HT1080 (cell line): ENCODE data around the gene CHD5. TPM values are rescaled to one million over a fixed set of nuclear protein-coding genes. Genes with fewer than 3 reads are reported as not detected.

ENCODE experiments used
- DNase-seq: peaks from one replicate; pipeline ENCODE4 v3.0.0-alpha.2; 2015; ENCODE audit warnings: low read depth
- total RNA-seq: library from RNA; depleted of rRNA; stranded (reverse); fragments of >200 nt; shearing (Covaris generic); gene quantifications from 2 replicates; pipeline ENCODE4 v1.2.3, GENCODE V29; 2014

Gene CHD5
- total RNA-seq, 1 experiment from 2014 or later, result not detected

GRCh38 chr1:6174621-6175410 is 5.3 kb downstream of the CHD5 start:
- DNase-seq, result no peak

- no peak for DNase-seq
Observed at GRCh38 chr1:6172549-6172948, 7.6 kb downstream of the CHD5 start.

DNA sequence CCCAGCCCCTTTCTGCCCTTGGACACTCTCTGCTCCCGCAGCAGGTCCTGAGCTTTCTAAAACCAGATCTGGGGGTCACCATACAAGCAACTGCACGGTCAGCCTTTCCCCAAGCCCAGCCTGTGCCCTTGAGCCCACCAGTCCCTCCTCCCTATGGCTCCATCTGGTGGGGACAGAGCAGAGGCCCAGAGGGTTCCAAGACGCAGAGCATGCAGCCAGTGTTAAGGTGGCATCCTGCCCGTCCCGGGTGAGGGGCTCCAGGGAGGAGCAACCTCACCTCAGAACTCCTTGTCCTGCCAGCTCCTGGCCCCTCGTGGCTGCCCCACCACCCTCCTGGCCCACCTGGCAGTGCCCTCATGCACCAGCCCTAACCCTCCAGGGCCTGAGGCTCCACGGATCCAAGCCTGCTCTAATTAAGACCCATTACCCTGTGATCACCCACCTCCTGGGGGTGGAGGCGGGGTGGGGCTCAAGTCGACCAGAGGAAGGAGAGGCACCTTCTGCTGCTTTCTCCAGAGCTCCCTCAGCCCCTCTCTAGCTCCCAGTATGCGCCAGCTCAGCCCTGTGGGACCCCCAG is 8.5 kb downstream of the CHD5 start:
- DNase-seq, result no peak

- DNase-seq, result no peak
Observed at GRCh38 chr1:6170742-6171201, 9.3 kb downstream of the CHD5 start.

GRCh38 chr1:6170116-6170741 is 9.9 kb downstream of the CHD5 start:
- no peak for DNase-seq

DNA sequence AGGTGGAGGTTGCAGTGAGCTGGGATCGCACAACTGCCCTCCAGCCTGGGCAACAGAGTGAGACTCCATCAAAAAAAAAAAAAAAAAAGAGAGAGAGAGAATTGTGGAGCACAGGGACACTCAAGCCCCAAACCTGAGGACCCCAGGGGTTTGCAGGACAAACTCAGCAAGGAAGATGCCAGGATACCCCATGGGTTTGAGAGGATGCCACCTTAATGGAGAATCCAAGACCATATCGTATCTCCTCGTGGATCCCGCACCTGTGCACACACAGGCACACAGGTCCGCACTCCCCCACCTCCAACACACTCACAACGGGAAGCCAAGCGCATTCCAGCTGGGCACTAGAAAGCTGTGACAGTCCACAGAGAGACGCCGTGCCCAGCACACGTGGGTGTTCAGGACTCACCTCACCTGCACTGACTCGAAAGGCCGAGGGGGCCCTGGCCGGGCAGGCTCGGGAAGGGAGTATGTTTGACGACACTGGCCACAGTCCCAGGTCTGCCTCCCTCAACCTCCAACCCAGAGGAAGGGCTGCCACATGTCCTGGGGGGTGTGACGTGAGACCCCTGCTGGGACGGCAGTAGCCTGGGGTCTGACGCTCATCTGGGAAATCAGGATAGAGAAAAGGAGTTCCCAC is 11.1 kb downstream of the CHD5 start:
- DNase-seq, result no peak

- no peak for DNase-seq
Observed at GRCh38 chr1:6167391-6168303, 12.5 kb downstream of the CHD5 start.

DNA sequence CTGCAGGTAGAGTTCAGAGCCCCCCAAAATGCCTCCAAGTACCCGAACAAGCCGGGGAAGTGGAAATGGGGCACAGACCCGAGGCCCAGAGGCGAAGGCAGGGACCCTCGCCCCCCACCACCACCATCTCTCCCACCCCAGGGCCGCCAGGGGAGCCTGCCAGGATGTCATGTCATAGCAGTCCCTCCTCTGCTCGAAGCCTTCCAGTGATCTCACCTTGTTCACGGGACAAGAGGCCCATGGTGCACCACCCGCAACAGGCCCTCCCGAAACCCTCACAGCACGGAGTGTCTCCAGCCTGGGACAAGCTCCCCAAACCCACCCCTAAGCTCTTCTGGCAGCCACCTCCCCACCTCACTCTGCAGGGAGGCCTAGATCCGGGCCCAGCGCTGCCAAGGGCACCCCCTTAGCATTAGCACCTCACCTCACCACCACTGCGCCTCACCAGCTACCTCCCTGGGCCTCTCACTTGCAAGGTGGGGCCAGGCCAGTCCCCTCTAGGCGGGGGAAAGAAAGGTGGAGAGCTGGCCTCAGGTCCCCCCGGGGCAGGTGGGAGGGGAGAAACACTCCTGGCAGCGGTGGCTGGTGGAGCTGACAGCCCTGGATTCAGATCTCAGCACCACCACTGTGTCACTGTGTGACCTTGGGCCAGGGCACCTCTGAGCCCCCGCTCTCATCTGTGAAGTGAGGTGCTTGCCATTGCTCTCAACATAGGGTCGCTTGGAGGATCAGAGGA is 13.3 kb downstream of the CHD5 start:
- no peak for DNase-seq

DNA sequence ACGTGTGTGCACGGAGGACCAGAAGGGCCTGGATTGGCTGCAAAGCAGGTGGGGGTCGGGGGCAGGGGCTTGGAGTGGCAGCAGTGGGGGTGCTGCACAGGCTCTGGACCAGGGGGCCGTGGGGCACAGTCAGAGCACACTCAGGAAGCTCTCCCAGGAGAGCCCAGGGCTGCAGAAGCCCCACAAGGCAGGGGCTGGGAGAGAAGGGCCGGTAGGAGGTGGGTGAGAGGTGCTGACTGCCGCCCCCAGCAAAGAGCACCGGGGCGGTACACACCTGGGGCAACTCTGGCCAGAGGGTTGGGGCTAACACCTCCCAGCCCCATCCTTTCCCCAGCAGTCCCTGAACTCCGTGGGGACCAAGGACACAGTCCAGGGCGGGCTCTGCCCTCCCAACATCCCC is 13.9 kb downstream of the CHD5 start:
- DNase-seq, result no peak

GRCh38 chr1:6165441-6165985 is 14.6 kb downstream of the CHD5 start:
- no peak for DNase-seq

GRCh38 chr1:6165027-6165426 is 15.1 kb downstream of the CHD5 start:
- no peak for DNase-seq

DNA sequence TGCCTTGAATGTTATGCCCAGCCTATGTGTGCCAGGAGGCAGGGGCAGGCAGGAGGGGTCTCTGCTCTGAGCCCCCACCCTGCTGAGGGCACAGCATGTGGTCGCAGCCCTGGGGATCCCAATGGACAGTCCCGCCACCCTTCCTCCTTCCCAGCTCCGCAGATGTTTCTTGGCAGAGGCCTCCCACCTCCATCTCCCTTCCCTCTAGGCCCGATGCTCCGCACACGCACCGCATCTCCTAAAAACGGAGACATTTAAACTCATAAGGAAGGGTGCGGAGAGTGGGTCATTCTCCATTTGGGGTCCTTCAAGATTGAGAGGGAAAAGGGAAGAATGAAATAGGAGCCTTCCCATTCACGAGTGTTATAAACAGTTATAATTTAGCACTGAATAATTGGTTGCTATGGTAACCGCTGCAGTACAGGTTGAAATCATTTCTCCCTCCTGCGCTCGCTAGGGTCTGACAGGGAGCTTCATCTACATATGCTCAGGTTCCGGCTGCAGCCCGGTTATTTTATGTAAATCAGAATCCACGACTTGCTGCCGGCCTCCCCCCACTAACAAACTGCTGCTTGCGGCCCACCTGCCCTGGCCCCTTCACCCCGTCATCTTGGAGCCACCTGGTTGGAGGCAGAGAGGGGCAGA is 16.0 kb downstream of the CHD5 start:
- no peak for DNase-seq

DNA sequence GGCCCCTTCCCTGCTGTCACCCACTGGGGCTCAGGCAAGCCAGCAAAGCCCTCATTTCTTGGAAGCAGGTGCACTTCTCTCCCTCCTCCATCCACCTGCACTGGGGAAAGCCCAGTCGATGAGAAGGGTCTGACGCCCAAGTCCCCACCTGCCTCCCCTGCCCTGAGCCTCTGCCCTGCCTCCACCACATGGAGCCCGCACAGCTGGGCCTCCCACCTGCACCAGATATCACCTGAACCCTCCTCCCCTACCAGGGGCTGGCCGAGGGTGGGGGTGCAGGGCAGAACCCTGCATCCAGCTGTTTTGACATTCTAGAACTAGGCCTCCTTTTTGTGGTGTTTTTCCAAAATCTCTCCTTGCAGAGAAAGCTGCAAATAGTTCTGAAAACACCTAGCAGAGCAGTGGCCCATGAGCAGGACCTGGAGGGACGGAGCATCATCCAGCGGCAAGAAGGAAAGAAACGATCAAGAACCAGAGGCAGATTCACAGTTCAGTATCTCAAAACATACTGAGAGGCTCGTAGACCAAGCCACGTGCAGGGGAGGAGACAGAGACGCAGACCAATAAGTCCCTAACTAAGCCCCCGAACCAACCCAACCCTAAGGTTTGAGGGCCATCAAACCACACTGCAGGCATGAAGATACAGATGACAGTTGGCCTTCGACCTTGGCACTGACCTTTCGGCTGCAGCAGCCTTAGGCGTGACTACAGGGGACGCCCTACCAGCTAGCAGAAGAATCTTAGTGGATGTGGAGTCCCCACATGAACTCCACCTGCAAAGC is 16.7 kb downstream of the CHD5 start:
- DNase-seq, result no peak

GRCh38 chr1:6162773-6163172 is 17.3 kb downstream of the CHD5 start:
- no peak for DNase-seq

GRCh38 chr1:6162341-6162740 is 17.8 kb downstream of the CHD5 start:
- DNase-seq, result no peak

- no peak for DNase-seq
Observed at GRCh38 chr1:6158181-6158580, 21.9 kb downstream of the CHD5 start.

GRCh38 chr1:6157528-6158174 is 22.5 kb downstream of the CHD5 start:
- peak; percentile 91 for DNase-seq

GRCh38 chr1:6157132-6157527 is 23.0 kb downstream of the CHD5 start:
- peak; percentile 42 for DNase-seq
